ENCODE measurements around the gene PDE7B. TPM values are rescaled to one million over a fixed set of nuclear protein-coding genes. Genes with fewer than 3 reads are reported as not detected.

PDE7B gene
- total and polyA plus RNA-seq, 2 donors (not counting 1 experiment from before 2014, with no cell fraction given): 2.6 to 7.5 TPM

DNA sequence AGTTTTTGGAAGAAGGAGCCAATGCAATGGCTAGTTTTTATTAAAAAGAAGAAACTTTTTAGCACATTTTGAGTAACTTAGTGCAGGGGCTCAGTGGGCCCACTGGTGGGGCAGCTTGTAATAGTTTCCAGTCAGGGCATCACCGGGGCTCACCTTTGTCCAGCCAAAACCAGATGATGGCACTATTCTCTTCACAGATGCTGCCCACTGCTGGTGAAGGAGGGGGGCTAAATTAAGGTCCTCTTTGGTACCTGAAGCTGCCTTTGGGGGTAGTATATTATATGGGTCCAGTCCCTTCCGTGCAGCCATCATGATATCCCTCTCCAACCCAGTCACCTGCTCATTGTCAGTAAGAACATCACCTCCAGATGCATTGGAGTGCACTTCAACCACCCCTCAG lies 182.9 kb downstream of the PDE7B start:
- Mint-ChIP-seq H3K27ac (no peak overlapping the region), H3K4me3 (no peak overlapping the region), H3K27me3 (no peaks in the 10 kb centered on the region), H3K4me1 (peaks cover 9% of the 10 kb centered on the region), H3K9me3 (ENCODE audit: insufficient read depth) (no peaks in the 10 kb centered on the region)
- Histone ChIP-seq H3K79me2 (ENCODE audit: control insufficient read depth, insufficient read depth, low read length) (no peaks in the 10 kb centered on the region), H3K4me3 (ENCODE audit: control extremely low read depth in 1 of 5, extremely low read depth in 1 of 5, insufficient read depth in 1 of 5, low read depth in 2 of 5, low read length in 4 of 5) (no peak overlapping the region), H3K4me2 (replicated peaks; ENCODE audit: low read depth, low read length, poor library complexity, severe bottlenecking) (no peak overlapping the region), H3K9ac (ENCODE audit: low read length) (no peak overlapping the region), H3K36me3 (replicated peaks in 1 of 2; ENCODE audit: control extremely low read depth in 1 of 2, control insufficient read depth in 1 of 2, extremely low read depth in 1 of 2, insufficient read depth in 2 of 2, low read length in 1 of 2) (no peaks in the 10 kb centered on the region), H3K27me3 (replicated peaks in 1 of 4; ENCODE audit: control extremely low read depth in 1 of 4, control insufficient read depth in 3 of 4, insufficient read depth in 4 of 4, low read length in 3 of 4) (no peaks in the 10 kb centered on the region), H3K9me3 (ENCODE audit: control extremely low read depth in 1 of 3, control insufficient read depth in 2 of 3, insufficient read depth in 1 of 3, low read length in 2 of 3) (no peaks in the 10 kb centered on the region), H3K4me1 (ENCODE audit: control insufficient read depth in 2 of 2, insufficient read depth in 2 of 2, low read length in 2 of 2) (peaks cover 8 to 10% of the 10 kb centered on the region in 2 donors), H4K20me1 (ENCODE audit: control insufficient read depth, insufficient read depth, low read length, poor library complexity, severe bottlenecking) (no peaks in the 10 kb centered on the region), H3K27ac (ENCODE audit: low read length in 2 of 2) (no peak overlapping the region), H2AFZ (ENCODE audit: insufficient read depth, low read depth, low read length, poor library complexity, severe bottlenecking) (no peak overlapping the region)
- DNase-seq: no peak
- POLR2A ChIA-PET: no interaction called here
- CTCF ChIA-PET: no interaction called here
- no CpG with 5 or more reads among the region's 2 CpGs for WGBS (ENCODE audit: insufficient coverage)
- ATAC-seq (ENCODE audit: low read depth): no peak
- no peak for TF ChIP-seq EZH2 (IDR thresholded peaks at IDR 0.05; ENCODE audit: borderline replicate concordance, insufficient read depth, low read depth, low read length, poor library complexity, severe bottlenecking)
- TF ChIP-seq, protein P1, sequence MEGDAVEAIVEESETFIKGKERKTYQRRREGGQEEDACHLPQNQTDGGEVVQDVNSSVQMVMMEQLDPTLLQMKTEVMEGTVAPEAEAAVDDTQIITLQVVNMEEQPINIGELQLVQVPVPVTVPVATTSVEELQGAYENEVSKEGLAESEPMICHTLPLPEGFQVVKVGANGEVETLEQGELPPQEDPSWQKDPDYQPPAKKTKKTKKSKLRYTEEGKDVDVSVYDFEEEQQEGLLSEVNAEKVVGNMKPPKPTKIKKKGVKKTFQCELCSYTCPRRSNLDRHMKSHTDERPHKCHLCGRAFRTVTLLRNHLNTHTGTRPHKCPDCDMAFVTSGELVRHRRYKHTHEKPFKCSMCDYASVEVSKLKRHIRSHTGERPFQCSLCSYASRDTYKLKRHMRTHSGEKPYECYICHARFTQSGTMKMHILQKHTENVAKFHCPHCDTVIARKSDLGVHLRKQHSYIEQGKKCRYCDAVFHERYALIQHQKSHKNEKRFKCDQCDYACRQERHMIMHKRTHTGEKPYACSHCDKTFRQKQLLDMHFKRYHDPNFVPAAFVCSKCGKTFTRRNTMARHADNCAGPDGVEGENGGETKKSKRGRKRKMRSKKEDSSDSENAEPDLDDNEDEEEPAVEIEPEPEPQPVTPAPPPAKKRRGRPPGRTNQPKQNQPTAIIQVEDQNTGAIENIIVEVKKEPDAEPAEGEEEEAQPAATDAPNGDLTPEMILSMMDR (IDR thresholded peaks at IDR 0.05): no peak
- intact Hi-C loops (cut with micrococcal nuclease): loop anchor here (10.0 kb wide), 1 partner anchor 360 kb away; no protein-coding TSS in a partner anchor

DNA sequence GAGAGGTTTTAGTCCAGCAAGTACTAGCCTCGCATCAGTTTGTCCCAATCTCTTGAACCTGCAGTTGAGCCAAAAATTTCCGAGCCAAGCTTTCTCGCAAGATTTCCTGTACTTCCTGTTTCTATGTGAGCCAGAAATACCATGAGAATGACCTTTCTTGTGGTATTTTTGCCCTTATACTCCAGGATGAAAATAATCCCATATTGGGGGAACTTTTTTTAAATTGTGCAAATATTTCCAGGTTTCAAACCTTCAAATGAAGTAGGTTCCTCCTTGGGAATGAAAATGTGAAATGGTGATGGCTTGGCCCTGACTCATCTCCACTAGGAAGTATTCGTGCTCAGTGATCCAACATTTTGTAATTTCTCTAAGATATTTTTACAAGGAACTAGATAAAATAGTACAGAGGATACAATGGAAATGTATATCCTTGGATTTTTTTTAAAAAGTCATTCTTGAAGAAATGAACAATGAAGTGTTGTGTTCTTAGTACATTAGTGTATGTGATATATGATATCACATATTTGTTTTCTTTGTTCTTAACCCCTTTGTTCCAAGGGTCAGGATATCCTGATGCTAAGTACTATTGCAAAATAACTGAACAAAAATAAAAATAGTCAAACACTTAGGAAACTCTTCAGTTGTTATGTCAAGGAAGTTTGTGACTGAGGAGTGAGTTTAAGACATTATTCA lies 184.0 kb downstream of the PDE7B start:
- ChIA-PET POLR2A (no interaction called here), CTCF (interaction anchor here (1.0 kb wide), 1 partner anchor 126 kb away, joined by 3 read pairs; no protein-coding TSS in a partner anchor)
- Histone ChIP-seq H3K4me3 (ENCODE audit: control extremely low read depth in 1 of 5, extremely low read depth in 1 of 5, insufficient read depth in 1 of 5, low read depth in 2 of 5, low read length in 4 of 5) (no peak overlapping the region), H3K79me2 (ENCODE audit: control insufficient read depth, insufficient read depth, low read length) (no peaks in the 10 kb centered on the region), H3K27ac (ENCODE audit: low read length in 2 of 2) (no peak overlapping the region), H3K4me2 (replicated peaks; ENCODE audit: low read depth, low read length, poor library complexity, severe bottlenecking) (no peak overlapping the region), H2AFZ (ENCODE audit: insufficient read depth, low read depth, low read length, poor library complexity, severe bottlenecking) (no peak overlapping the region), H3K9ac (ENCODE audit: low read length) (no peak overlapping the region), H3K4me1 (ENCODE audit: control insufficient read depth in 2 of 2, insufficient read depth in 2 of 2, low read length in 2 of 2) (peaks cover 8 to 10% of the 10 kb centered on the region in 2 donors), H3K36me3 (replicated peaks in 1 of 2; ENCODE audit: control extremely low read depth in 1 of 2, control insufficient read depth in 1 of 2, extremely low read depth in 1 of 2, insufficient read depth in 2 of 2, low read length in 1 of 2) (no peaks in the 10 kb centered on the region), H3K27me3 (replicated peaks in 1 of 4; ENCODE audit: control extremely low read depth in 1 of 4, control insufficient read depth in 3 of 4, insufficient read depth in 4 of 4, low read length in 3 of 4) (no peaks in the 10 kb centered on the region), H4K20me1 (ENCODE audit: control insufficient read depth, insufficient read depth, low read length, poor library complexity, severe bottlenecking) (no peaks in the 10 kb centered on the region), H3K9me3 (ENCODE audit: control extremely low read depth in 1 of 3, control insufficient read depth in 2 of 3, insufficient read depth in 1 of 3, low read length in 2 of 3) (no peaks in the 10 kb centered on the region)
- ATAC-seq (ENCODE audit: low read depth): no peak
- Mint-ChIP-seq H3K9me3 (ENCODE audit: insufficient read depth) (no peaks in the 10 kb centered on the region), H3K27ac (no peak overlapping the region), H3K4me1 (peaks cover 9% of the 10 kb centered on the region), H3K4me3 (no peak overlapping the region), H3K27me3 (no peaks in the 10 kb centered on the region)
- TF ChIP-seq, protein P1 (IDR thresholded peaks at IDR 0.05): no peak
- TF ChIP-seq EZH2 (IDR thresholded peaks at IDR 0.05; ENCODE audit: borderline replicate concordance, insufficient read depth, low read depth, low read length, poor library complexity, severe bottlenecking): no peak
- no peak for DNase-seq
- no CpG with 5 or more reads among the region's 4 CpGs for WGBS (ENCODE audit: insufficient coverage)
- intact Hi-C loops (cut with micrococcal nuclease): loop anchor here (10.0 kb wide), 1 partner anchor 361 kb away; no protein-coding TSS in a partner anchor
